ENCODE results near the gene SNRPD3.

Gene SNRPD3

GRCh38 chr22:24576778-24577177, 21.0 kb downstream of the SNRPD3 start:
- DNase-seq = no peak

- DNase-seq = no peak
Observed at GRCh38 chr22:24578355-24579257, 22.8 kb downstream of the SNRPD3 start.

GRCh38 chr22:24579258-24579601, 23.4 kb downstream of the SNRPD3 start:
- no peak for DNase-seq

- DNase-seq = no peak
Observed at GRCh38 chr22:24580276-24580675, 24.5 kb downstream of the SNRPD3 start.

GRCh38 chr22:24582056-24582814, 26.4 kb downstream of the SNRPD3 start:
- no peak for DNase-seq

- no peak for DNase-seq
Observed at GRCh38 chr22:24583221-24584165, 27.7 kb downstream of the SNRPD3 start.

GRCh38 chr22:24584166-24584790, 28.5 kb downstream of the SNRPD3 start:
- no peak for DNase-seq

GRCh38 chr22:24584871-24585411, 29.1 kb downstream of the SNRPD3 start:
- DNase-seq = no peak

- no peak for DNase-seq
Observed at GRCh38 chr22:24585461-24585860, 29.7 kb downstream of the SNRPD3 start.

- DNase-seq = no peak
Observed at GRCh38 chr22:24585927-24586546, 30.2 kb downstream of the SNRPD3 start.

- no peak for DNase-seq
Observed at GRCh38 chr22:24587251-24587650, 31.5 kb downstream of the SNRPD3 start.

- DNase-seq = no peak
Observed at GRCh38 chr22:24587948-24588347, 32.1 kb downstream of the SNRPD3 start.

- no peak for DNase-seq
Observed at GRCh38 chr22:24588381-24588756, 32.6 kb downstream of the SNRPD3 start.

- DNase-seq = no peak
Observed at GRCh38 chr22:24588757-24589481, 33.1 kb downstream of the SNRPD3 start.

- no peak for DNase-seq
Observed at GRCh38 chr22:24589518-24590030, 33.8 kb downstream of the SNRPD3 start.

- DNase-seq = no peak
Observed at GRCh38 chr22:24590596-24591173, 34.9 kb downstream of the SNRPD3 start.

- DNase-seq = no peak
Observed at GRCh38 chr22:24591286-24591830, 35.6 kb downstream of the SNRPD3 start.

GRCh38 chr22:24592058-24592850, 36.5 kb downstream of the SNRPD3 start:
- DNase-seq = no peak

GRCh38 chr22:24592851-24593558, 37.2 kb downstream of the SNRPD3 start, which contains the start of gene LRRC75B:
Gene LRRC75B, minus strand, starts transcription at chr22:24593073. Its CDS starts 34 bp downstream, at chr22:24593039.
- no peak for DNase-seq

All from NCI-H526 treated with DMSO at 0.1 percent for 48 hours (cell line).